ENCODE measurements around the gene MFAP1.

Gene MFAP1

DNA sequence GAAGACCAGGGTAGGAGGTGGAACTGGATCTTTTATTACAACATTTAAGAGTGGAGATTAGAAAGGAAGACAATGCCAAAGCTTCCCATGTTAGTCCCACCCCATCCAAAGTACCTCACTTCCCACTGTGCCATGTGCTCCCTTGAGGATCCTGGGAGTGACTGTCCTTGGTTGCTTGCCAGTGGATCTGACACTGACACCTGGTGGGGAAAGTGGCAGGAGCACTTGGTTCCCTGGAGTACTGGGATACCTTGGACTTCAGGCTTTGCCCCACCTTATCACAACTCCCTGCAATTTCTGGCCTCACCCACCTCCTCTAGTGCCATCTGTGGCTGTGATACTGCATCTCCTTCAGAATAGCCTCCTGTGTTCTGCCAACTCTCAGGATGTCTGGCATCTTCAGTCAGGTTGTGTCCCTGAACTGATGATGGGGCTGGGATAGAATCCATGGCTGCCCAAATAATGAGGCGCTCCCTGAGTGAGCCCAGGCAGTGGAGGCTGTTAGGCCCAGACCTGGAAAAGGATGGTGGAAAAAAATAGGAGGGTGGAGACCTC lies 49.0 kb downstream of the MFAP1 start:
- no peak for DNase-seq

DNA sequence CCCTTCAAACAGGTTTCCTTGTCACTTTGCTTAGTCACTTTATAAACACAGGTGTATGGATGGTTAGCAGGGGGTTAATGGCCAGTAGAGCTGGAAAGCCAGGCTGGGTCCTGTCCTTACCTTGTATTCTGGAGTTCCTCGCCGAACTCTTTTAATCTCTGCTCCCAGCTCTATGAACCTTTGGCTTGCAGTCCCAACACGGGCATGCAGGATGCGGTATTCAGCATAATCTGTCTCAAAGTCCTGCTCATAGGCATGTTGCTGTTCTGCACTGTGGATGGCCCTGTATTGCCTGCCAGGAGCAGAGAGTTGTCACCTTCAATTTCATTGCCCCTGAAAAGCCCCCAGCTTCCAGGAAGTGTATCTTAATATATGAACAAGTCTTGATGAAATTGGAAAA lies 50.4 kb downstream of the MFAP1 start:
- no peak for DNase-seq

DNA sequence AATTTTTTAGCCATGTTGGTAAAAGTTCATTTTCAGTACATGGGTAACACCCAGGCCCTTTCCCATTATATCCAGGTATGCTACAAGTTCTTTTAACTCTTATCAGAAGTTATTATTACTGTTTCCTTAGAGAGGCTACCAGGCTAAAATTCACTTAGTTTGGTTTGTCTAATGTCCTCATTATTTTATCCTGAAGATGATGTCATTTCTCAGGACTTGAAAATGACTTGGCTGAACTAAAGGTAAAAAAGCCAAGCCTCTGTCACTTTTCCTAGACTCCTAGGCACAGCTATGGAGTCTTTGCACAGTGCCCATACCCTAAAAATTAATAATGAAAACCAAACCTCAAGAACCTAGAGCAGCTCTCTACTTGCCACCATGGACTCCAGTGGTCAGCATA lies 51.9 kb downstream of the MFAP1 start:
- no peak for DNase-seq

DNA sequence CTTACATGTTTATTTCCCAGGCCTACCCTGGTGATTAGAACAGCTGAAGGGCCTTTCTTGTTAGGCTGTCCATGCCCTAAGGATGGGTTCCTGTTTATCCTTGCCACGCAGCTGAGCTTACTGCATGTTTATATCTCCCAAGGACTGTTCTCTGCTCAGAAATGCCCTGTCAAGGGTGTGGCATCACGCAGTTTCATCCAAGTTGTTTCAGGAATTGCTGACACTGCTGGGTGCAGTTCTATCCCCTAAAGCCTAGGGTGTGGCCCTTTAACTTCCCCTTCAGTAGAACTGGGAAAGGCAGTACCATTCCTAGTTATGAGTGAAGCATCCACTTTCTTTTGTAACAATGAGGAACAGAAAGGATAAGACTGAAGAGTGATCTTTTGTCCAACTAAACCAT lies 52.7 kb downstream of the MFAP1 start:
- DNase-seq: no peak

DNA sequence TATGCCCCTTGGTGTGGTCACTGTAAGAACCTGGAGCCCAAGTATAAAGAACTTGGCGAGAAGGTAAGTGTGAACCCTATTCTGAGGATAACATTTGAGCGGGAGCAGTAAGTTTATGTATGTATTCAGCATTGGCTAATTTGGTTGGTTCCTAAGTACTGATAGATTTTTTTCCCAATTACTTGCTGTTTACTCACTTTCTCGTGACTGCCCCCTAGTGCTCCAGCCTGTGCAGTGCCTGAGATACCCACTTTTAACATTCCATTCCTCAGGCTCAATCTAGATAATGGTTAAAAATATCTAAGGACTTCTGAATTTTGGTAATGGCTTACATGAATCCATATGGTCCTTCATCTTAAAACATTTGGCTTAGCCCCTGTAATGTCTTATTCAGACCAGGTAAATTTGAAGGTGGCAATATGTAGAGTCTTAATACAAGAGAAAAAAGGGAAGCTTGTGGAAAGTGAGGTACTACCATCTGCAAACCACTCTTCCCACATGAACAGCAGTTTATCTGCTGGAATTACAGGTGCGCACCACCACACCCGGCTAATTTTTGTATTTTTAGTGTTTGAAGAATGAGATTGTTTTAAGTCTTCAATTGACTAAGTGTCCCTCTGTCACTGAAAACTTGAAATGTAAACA lies 54.8 kb downstream of the MFAP1 start:
- DNase-seq: peak; percentile 48

DNA sequence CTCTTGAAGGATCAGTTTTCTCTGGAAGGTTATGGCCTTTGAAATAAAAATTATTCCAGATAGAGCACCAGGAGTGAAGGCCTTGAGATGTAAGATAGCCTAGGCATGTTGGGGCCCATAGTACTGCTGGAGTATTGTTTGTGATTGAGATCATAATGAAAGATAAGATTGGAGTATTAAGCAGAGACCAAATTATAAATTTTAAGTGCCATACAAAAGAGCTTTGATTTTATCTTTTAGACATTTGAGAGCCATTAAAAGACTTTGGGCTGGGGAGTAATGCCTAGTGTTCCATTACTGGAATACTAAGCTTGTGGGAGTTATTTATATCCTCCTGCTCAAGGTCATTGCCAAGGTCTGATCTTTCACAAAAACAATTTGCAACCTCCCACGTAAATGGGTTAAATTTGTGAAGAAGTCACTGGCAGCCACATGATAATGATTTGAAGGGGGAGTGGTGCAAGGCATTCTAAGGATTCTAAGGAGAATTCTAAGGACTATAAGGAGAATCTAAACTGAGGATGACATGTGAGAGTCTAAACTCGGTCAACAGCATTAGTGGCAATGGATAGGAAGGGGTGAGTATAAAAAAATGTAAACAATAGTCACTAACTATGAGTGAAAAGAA lies 60.6 kb downstream of the MFAP1 start:
- no peak for DNase-seq

DNA sequence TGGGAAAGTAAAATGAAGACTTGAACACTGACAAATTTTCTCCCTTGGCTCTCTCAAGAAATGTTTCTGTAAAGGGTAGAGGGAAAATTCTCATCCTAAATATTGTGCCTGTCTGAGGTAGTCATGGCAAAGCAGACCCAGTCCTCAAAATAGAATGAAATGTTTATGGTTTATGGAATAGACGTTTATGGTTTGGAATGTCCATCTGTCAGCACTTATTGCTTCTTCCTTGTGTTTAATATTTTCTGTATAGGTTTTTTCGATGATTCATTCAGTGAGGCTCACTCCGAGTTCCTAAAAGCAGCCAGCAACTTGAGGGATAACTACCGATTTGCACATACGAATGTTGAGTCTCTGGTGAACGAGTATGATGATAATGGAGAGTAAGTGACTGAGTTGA lies 61.7 kb downstream of the MFAP1 start:
- DNase-seq: no peak

Data from CD4-positive, alpha-beta T cell treated with Interferon gamma for 1 hour (primary cell).